H1 (cell line): ENCODE measurements around the gene CYGB. TPM values are rescaled to one million over a fixed set of nuclear protein-coding genes. Genes with fewer than 3 reads are reported as not detected.

ENCODE experiments used
- CTCF ChIA-PET: fragments of 300-600 bp; sonication (Branson Sonifier 250); formaldehyde crosslinking; loops from one replicate; lab custom pipeline; 2021; ENCODE audit not compliant: partially characterized antibody; lab: Charles Lee
- POLR2A ChIA-PET: fragments of 300-600 bp; sonication (Branson Sonifier 250); formaldehyde crosslinking; loops from one replicate; lab custom pipeline; 2021; ENCODE audit warnings: inconsistent platforms; ENCODE audit not compliant: partially characterized antibody; lab: Charles Lee
- DNase-seq, 2 experiments: peaks; one replicate each; pipeline versions ENCODE4 v3.0.0 to v3.0.0-alpha.2; 2010 to 2022; ENCODE audit warnings: low spot score in 2 of 2, low read depth in 1 of 2, mixed read lengths in 1 of 2
- FAIRE-seq: peaks from 2 replicates; lab custom pipeline; 2011; peaks lifted over from hg19 to GRCh38; lab: Jason Lieb, UNC
- H2AFZ ChIP-seq: 2 replicates; pipeline ENCODE4 v1.8.1; 2012; ENCODE audit warnings: low read length, inconsistent platforms
- H2AK5ac ChIP-seq: 2 replicates; pipeline ENCODE4 v1.6.1; 2013; ENCODE audit warnings: low read depth, low read length
- H2BK120ac ChIP-seq: replicated peaks from 2 replicates; pipeline ENCODE3; 2013; ENCODE audit warnings: low read depth, low read length, inconsistent platforms
- H2BK12ac ChIP-seq: 2 replicates; pipeline ENCODE4 v1.6.1; 2013; ENCODE audit warnings: low read depth, low read length
- H2BK15ac ChIP-seq: 2 replicates; pipeline ENCODE4 v1.6.1; 2013; ENCODE audit warnings: low read length
- H2BK20ac ChIP-seq: 2 replicates; pipeline ENCODE4 v1.6.1; 2013; ENCODE audit warnings: low read length
- H2BK5ac ChIP-seq: 2 replicates; pipeline ENCODE4 v1.6.1; 2013; ENCODE audit warnings: low read depth, low read length
- H3K14ac ChIP-seq: 2 replicates; pipeline ENCODE4 v1.6.1; 2013; ENCODE audit warnings: inconsistent platforms; ENCODE audit not compliant: insufficient read length
- H3K18ac ChIP-seq: 2 replicates; pipeline ENCODE4 v1.6.1; 2013; ENCODE audit warnings: low read length; ENCODE audit errors: extremely low read depth
- H3K23ac ChIP-seq: 2 replicates; pipeline ENCODE4 v1.6.1; 2013; ENCODE audit warnings: inconsistent platforms; ENCODE audit not compliant: insufficient read length
- H3K23me2 ChIP-seq: 2 replicates; pipeline ENCODE4 v1.6.1; 2013; ENCODE audit warnings: low read depth, low read length
- H3K27ac ChIP-seq: 2 replicates; pipeline ENCODE4 v1.6.1; 2011; ENCODE audit warnings: low read depth, low read length, inconsistent platforms
- H3K27me3 ChIP-seq, 4 experiments: replicated peaks in 1 of 4; 1 replicate in 1 of 4; 2 replicates in 3 of 4; pipeline versions ENCODE4 v1.6.1 to v1.8.1; 2011 to 2013; ENCODE audit warnings: low read length in 3 of 4, mild to moderate bottlenecking in 3 of 4, inconsistent platforms in 2 of 4, mixed read lengths in 2 of 4, moderate library complexity in 1 of 4; ENCODE audit not compliant: control insufficient read depth in 3 of 4, insufficient read depth in 3 of 4; ENCODE audit errors: extremely low read depth in 1 of 4
- H3K36me3 ChIP-seq, 4 experiments: 2 replicates each; pipeline versions ENCODE4 v1.6.1 to v1.8.1; 2011 to 2013; ENCODE audit warnings: mild to moderate bottlenecking in 4 of 4, low read length in 3 of 4, moderate library complexity in 2 of 4, control low read depth in 1 of 4, inconsistent platforms in 1 of 4; ENCODE audit not compliant: insufficient read depth in 4 of 4, control insufficient read depth in 2 of 4
- H3K4ac ChIP-seq: replicated peaks from 2 replicates; pipeline ENCODE3; 2013; ENCODE audit warnings: low read length, low read depth, mixed read lengths, inconsistent platforms; ENCODE audit not compliant: insufficient read length
- H3K4me1 ChIP-seq, 4 experiments: replicated peaks in 1 of 4; 1 replicate in 1 of 4; 2 replicates in 3 of 4; pipeline versions ENCODE4 v1.6.1 to v1.8.1; 2011 to 2013; ENCODE audit warnings: low read length in 3 of 4, inconsistent platforms in 2 of 4, mixed read lengths in 1 of 4; ENCODE audit not compliant: insufficient read depth in 4 of 4, control insufficient read depth in 3 of 4
- H3K4me2 ChIP-seq, 2 experiments: 2 replicates each; pipeline versions ENCODE4 v1.6.1 to v1.8.1; 2011 to 2013; ENCODE audit warnings: low read depth in 2 of 2, low read length in 2 of 2, control low read depth in 1 of 2, inconsistent platforms in 1 of 2, mild to moderate bottlenecking in 1 of 2; ENCODE audit not compliant: insufficient read depth in 1 of 2
- H3K4me3 ChIP-seq, 4 experiments: fragments of 200-600, 300-600 bp in 1 of 4; sonication (generic), shearing (Covaris generic), sonication (Bioruptor Twin) in 1 of 4; 2 replicates each; pipeline versions ENCODE4 v1.5.1 to v1.8.1; 2011 to 2016; ENCODE audit warnings: low read length in 4 of 4, low read depth in 3 of 4, control low read depth in 2 of 4, inconsistent platforms in 2 of 4, mild to moderate bottlenecking in 2 of 4, mixed read lengths in 1 of 4, moderate library complexity in 1 of 4; ENCODE audit not compliant: insufficient read depth in 2 of 4; ENCODE audit errors: extremely low read depth in 1 of 4
- H3K56ac ChIP-seq: replicated peaks from 2 replicates; pipeline ENCODE3; 2013; ENCODE audit warnings: low read depth, mild to moderate bottlenecking, mixed read lengths, low read length, inconsistent platforms; ENCODE audit not compliant: insufficient read length
- H3K79me1 ChIP-seq: 2 replicates; pipeline ENCODE4 v1.6.1; 2013; ENCODE audit warnings: low read depth, low read length, control low read depth
- H3K79me2 ChIP-seq, 2 experiments: 2 replicates each; pipeline versions ENCODE4 v1.6.1 to v1.8.1; 2012 to 2013; ENCODE audit warnings: low read length in 2 of 2, mild to moderate bottlenecking in 2 of 2, inconsistent platforms in 1 of 2; ENCODE audit not compliant: insufficient read depth in 2 of 2, control insufficient read depth in 1 of 2
- H3K9ac ChIP-seq, 4 experiments: replicated peaks in 1 of 4; 1 replicate in 1 of 4; 2 replicates in 3 of 4; pipeline versions ENCODE4 v1.6.1 to v1.8.1; 2011 to 2013; ENCODE audit warnings: low read depth in 3 of 4, low read length in 3 of 4, control low read depth in 2 of 4, mild to moderate bottlenecking in 2 of 4, moderate library complexity in 2 of 4, inconsistent platforms in 1 of 4; ENCODE audit errors: extremely low read depth in 1 of 4
- H3K9me3 ChIP-seq, 2 experiments: 2 replicates each; pipeline versions ENCODE4 v1.6.1 to v1.8.1; 2012 to 2013; ENCODE audit warnings: mild to moderate bottlenecking in 2 of 2, moderate library complexity in 2 of 2, control low read depth in 1 of 2, inconsistent platforms in 1 of 2, low read depth in 1 of 2, low read length in 1 of 2, mixed read lengths in 1 of 2; ENCODE audit not compliant: insufficient read depth in 2 of 2
- H4K20me1 ChIP-seq, 2 experiments: replicated peaks in 1 of 2; 2 replicates each; pipeline versions ENCODE3 to v1.8.1; 2011 to 2013; ENCODE audit warnings: inconsistent platforms in 2 of 2, low read length in 2 of 2, mild to moderate bottlenecking in 1 of 2; ENCODE audit not compliant: insufficient read depth in 2 of 2, control insufficient read depth in 1 of 2
- H4K5ac ChIP-seq: 2 replicates; pipeline ENCODE4 v1.6.1; 2013; ENCODE audit warnings: low read length, low read depth, mixed read lengths, inconsistent platforms; ENCODE audit not compliant: insufficient read length
- H4K8ac ChIP-seq: 2 replicates; pipeline ENCODE4 v1.8.0; 2013; ENCODE audit warnings: mild to moderate bottlenecking, moderate library complexity, low read length, inconsistent platforms; ENCODE audit not compliant: insufficient read depth; ENCODE audit errors: extremely low read depth
- H4K91ac ChIP-seq: replicated peaks from 2 replicates; pipeline ENCODE3; 2013; ENCODE audit warnings: low read length, mixed read lengths, inconsistent platforms; ENCODE audit not compliant: insufficient read length
- EGR1 ChIP-seq: IDR thresholded peaks from 2 replicates; pipeline ENCODE4 v1.6.1; 2011; ENCODE audit warnings: low read depth, low read length, borderline replicate concordance
- FOSL1 ChIP-seq: IDR thresholded peaks from 2 replicates; pipeline ENCODE4 v1.6.1; 2011; ENCODE audit warnings: mild to moderate bottlenecking, low read depth, low read length, moderate library complexity; ENCODE audit not compliant: insufficient read depth
- HDAC2 ChIP-seq, 2 experiments: fragments of 300-600 bp in 1 of 2; sonication (generic) in 1 of 2; IDR thresholded peaks; 2 replicates each; pipeline ENCODE4 v1.6.1; 2011 to 2012; ENCODE audit warnings: low read depth in 2 of 2, low read length in 2 of 2, mild to moderate bottlenecking in 2 of 2, moderate library complexity in 2 of 2, borderline replicate concordance in 1 of 2, inconsistent platforms in 1 of 2
- KDM5A ChIP-seq: fragments of 200-600 bp; IDR thresholded peaks from 2 replicates; pipeline ENCODE4 v1.7.1; 2012; ENCODE audit warnings: mild to moderate bottlenecking, low read length, inconsistent platforms, mixed read lengths
- MAFK ChIP-seq: IDR thresholded peaks from 2 replicates; pipeline ENCODE4 v1.6.1; 2012; ENCODE audit warnings: low read depth, mild to moderate bottlenecking, improper control_type of control experiment, low read length
- NRF1 ChIP-seq: IDR thresholded peaks from 2 replicates; pipeline ENCODE4 v1.6.1; 2011; ENCODE audit warnings: mild to moderate bottlenecking, low read depth, low read length, improper control_type of control experiment
- TBP ChIP-seq: IDR thresholded peaks from 2 replicates; pipeline ENCODE4 v1.6.1; 2011; ENCODE audit warnings: low read depth, low read length, improper control_type of control experiment
- YY1 ChIP-seq: IDR thresholded peaks from 2 replicates; pipeline ENCODE4 v1.6.1; 2011; ENCODE audit warnings: low read depth, mild to moderate bottlenecking, low read length
- WGBS, 2 experiments: shearing (Covaris generic) in 1 of 2; methylation state at CpG; one replicate each; pipeline versions ENCODE4 v1.1.6 to v1.1.7; 2013 to 2015; ENCODE audit warnings: low lambda C conversion rate in 2 of 2, mixed read lengths in 2 of 2, inconsistent platforms in 1 of 2, low coverage in 1 of 2, missing lambda C conversion rate in 1 of 2; ENCODE audit not compliant: insufficient replicate concordance in 2 of 2, insufficient coverage in 1 of 2, insufficient read length in 1 of 2; ENCODE audit errors: extremely low coverage in 1 of 2, missing lambda C conversion rate in 1 of 2; 5-methylcytosine and 5-hydroxymethylcytosine counted together
- polyA plus RNA-seq, 7 experiments: library from polyadenylated mRNA; depleted of rRNA in 3 of 7; stranded (reverse) in 5 of 7; unstranded in 2 of 7; fragments of >200 nt in 5 of 7; fragments of 200-250 nt in 2 of 7; gene quantifications; 1 replicate in 5 of 7; 2 replicates in 1 of 7; 4 replicates in 1 of 7; pipeline versions ENCODE4 v1.2.1 to v1.2.3, GENCODE V29; 2011 to 2013; ENCODE audit warnings: missing spikeins in 2 of 7, mixed read lengths in 2 of 7
- total RNA-seq: library from RNA; stranded (reverse); fragmentation: NEBNext Ultra II Directional; extraction: Animal tissue kit (Norgen Biotek cat#: 25700); gene quantifications from 2 replicates; pipeline ENCODE4 v1.2.1, GENCODE V29; 2021

CYGB gene
- total and polyA plus RNA-seq, 2 of the 8 experiments (the other 6 are each of a cell fraction or from before 2014, with no cell fraction given) = 2.7 to 3.7 TPM

- no peak overlapping the region for H4K91ac ChIP-seq
- FAIRE-seq (no peak), DNase-seq (no peak)
- H3K14ac ChIP-seq = no peak overlapping the region
- H2AFZ ChIP-seq = no peak overlapping the region
- H3K4me2 ChIP-seq = no peak overlapping the region
- no peak overlapping the region for H4K5ac ChIP-seq
- H3K9me3 ChIP-seq = no peaks in the 10 kb centered on the region
- CTCF ChIA-PET = interaction anchor here (0.6 to 3.2 kb wide), 10 partner anchors 11 to 379 kb away, joined by 3 to 13 read pairs (median 6); no protein-coding TSS in a partner anchor
- H2BK12ac ChIP-seq = no peak overlapping the region
- no peak overlapping the region for H3K56ac ChIP-seq
- no peak overlapping the region for H2BK120ac ChIP-seq
- H3K23me2 ChIP-seq = no peaks in the 10 kb centered on the region
- H3K27ac ChIP-seq = no peak overlapping the region
- POLR2A ChIA-PET = interaction anchor here (0.8 to 6.0 kb wide), 5 partner anchors 8 to 103 kb away, joined by 3 to 40 read pairs (median 8); a partner anchor contains a TSS
- 89% methylated on average over 7 of the region's 7 CpGs; no CpG with 5 or more reads in 1 of the 2 experiments for WGBS, 2 experiments
- no peak overlapping the region for H2BK20ac ChIP-seq
- no peak overlapping the region for H3K18ac ChIP-seq
- no peak overlapping the region for H4K8ac ChIP-seq
- H3K36me3 ChIP-seq = no peaks in the 10 kb centered on the region
- H3K23ac ChIP-seq = no peak overlapping the region
- H4K20me1 ChIP-seq = no peaks in the 10 kb centered on the region
- no peak overlapping the region for H2BK5ac ChIP-seq
- TF ChIP-seq HDAC2 (IDR thresholded peaks at IDR 0.05; ENCODE audit: borderline replicate concordance in 1 of 2, low read depth in 2 of 2, low read length in 2 of 2) (no peak), EGR1 (no peak), FOSL1 (no peak), YY1 (no peak), TBP (no peak), KDM5A (no peak), NRF1 (no peak), MAFK (no peak)
- TF ChIP-seq, all 59 proteins: peak for 0
- Histone ChIP-seq H3K9ac (no peak overlapping the region), H3K79me1 (no peaks in the 10 kb centered on the region), H3K4ac (no peak overlapping the region), H3K27me3 (peaks cover 0 to 29% (median 24%) of the 10 kb centered on the region in 4 experiments; a peak in 4 of 7 replicates), H2AK5ac (no peak overlapping the region), H3K4me3 (no peak overlapping the region), H2BK15ac (no peak overlapping the region), H3K79me2 (no peaks in the 10 kb centered on the region), H3K4me1 (peaks cover 0 to 9% (median 4%) of the 10 kb centered on the region in 4 experiments; a peak in 5 of 7 replicates)
These were observed 40.4 kb upstream of the CYGB start for GRCh38 chr17:76577876-76578275.
